SK-N-SH (cell line): ENCODE results near the gene NFYA. TPM values are rescaled to one million over a fixed set of nuclear protein-coding genes. Genes with fewer than 3 reads are reported as not detected.

Source experiments
- CTCF ChIA-PET: fragments of 300-600, 350-600 bp; formaldehyde crosslinking; extraction: SDS; loops from one replicate; lab custom pipeline; 2021; lab: Yijun Ruan, JAX
- POLR2A ChIA-PET: fragments of 350-600 bp; sonication (Branson Sonifier 250); formaldehyde crosslinking; extraction: SDS; loops from one replicate; lab custom pipeline; 2020; ENCODE audit warnings: antibody characterized with exemption, inconsistent platforms; lab: Yijun Ruan, JAX
- DNase-seq: peaks from one replicate; pipeline ENCODE4 v3.0.0; 2012
- H2AFZ ChIP-seq: fragments of 200-600 bp; sonication (generic); 2 replicates; pipeline ENCODE4 v1.8.1; 2016; ENCODE audit warnings: antibody characterized with exemption, mild to moderate bottlenecking, low read depth
- H3F3A ChIP-seq: fragments of 200-600 bp; sonication (generic); replicated peaks from 2 replicates; pipeline ENCODE3; 2016; ENCODE audit warnings: antibody characterized with exemption, mild to moderate bottlenecking; ENCODE audit not compliant: insufficient read depth
- H3K27ac ChIP-seq, 2 experiments: fragments of 200-500 bp in 1 of 2; fragments of 200-600 bp in 1 of 2; sonication (Bioruptor generic) in 1 of 2; sonication (generic), shearing (Covaris generic) in 1 of 2; 2 replicates each; pipeline versions ENCODE4 v1.5.1 to v1.6.1; 2014 to 2016; ENCODE audit warnings: low read depth in 2 of 2, inconsistent platforms in 1 of 2, low read length in 1 of 2, mild to moderate bottlenecking in 1 of 2, mixed read lengths in 1 of 2
- H3K27me3 ChIP-seq: fragments of 200-600 bp; sonication (generic), shearing (Covaris generic); 2 replicates; pipeline ENCODE4 v1.6.1; 2016; ENCODE audit warnings: mixed run types; ENCODE audit not compliant: insufficient read depth
- H3K36me3 ChIP-seq, 2 experiments: fragments of 200-500 bp in 1 of 2; fragments of 200-600 bp in 1 of 2; sonication (Bioruptor generic) in 1 of 2; sonication (generic) in 1 of 2; replicated peaks in 1 of 2; 2 replicates each; pipeline versions ENCODE3 to v1.5.1; 2014 to 2016; ENCODE audit warnings: low read length in 1 of 2, mild to moderate bottlenecking in 1 of 2; ENCODE audit not compliant: insufficient read depth in 2 of 2, control insufficient read depth in 1 of 2
- H3K4me1 ChIP-seq, 2 experiments: fragments of 200-500 bp in 1 of 2; fragments of 200-600 bp in 1 of 2; sonication (Bioruptor generic) in 1 of 2; sonication (generic), shearing (Covaris generic) in 1 of 2; 2 replicates each; pipeline versions ENCODE4 v1.5.1 to v1.6.1; 2014 to 2016; ENCODE audit warnings: low read depth in 1 of 2, low read length in 1 of 2, mixed run types in 1 of 2; ENCODE audit not compliant: insufficient read depth in 2 of 2, control insufficient read depth in 1 of 2
- H3K4me2 ChIP-seq: fragments of 200-600 bp; sonication (generic), shearing (Covaris generic); 2 replicates; pipeline ENCODE4 v1.6.1; 2017; ENCODE audit warnings: mixed run types
- H3K4me3 ChIP-seq, 2 experiments: fragments of 200-500 bp in 1 of 2; fragments of 200-600 bp in 1 of 2; sonication (Bioruptor generic) in 1 of 2; sonication (generic), shearing (Covaris generic) in 1 of 2; 2 replicates each; pipeline versions ENCODE4 v1.5.1 to v1.8.1; 2014 to 2016; ENCODE audit warnings: low read depth in 2 of 2, inconsistent platforms in 1 of 2, low read length in 1 of 2, mild to moderate bottlenecking in 1 of 2, mixed read lengths in 1 of 2, moderate library complexity in 1 of 2
- H3K79me2 ChIP-seq: fragments of 200-600 bp; sonication (generic); 2 replicates; pipeline ENCODE4 v1.8.1; 2017; ENCODE audit warnings: mild to moderate bottlenecking; ENCODE audit not compliant: insufficient read depth
- H3K9ac ChIP-seq: fragments of 200-600 bp; sonication (generic); 2 replicates; pipeline ENCODE4 v1.6.1; 2017; ENCODE audit warnings: mixed run types
- H3K9me2 ChIP-seq: fragments of 200-600 bp; sonication (generic); 2 replicates; pipeline ENCODE4 v1.6.1; 2017; ENCODE audit warnings: mixed run types
- H3K9me3 ChIP-seq: fragments of 200-600 bp; sonication (generic); 2 replicates; pipeline ENCODE4 v1.6.1; 2017; ENCODE audit warnings: mixed run types, mild to moderate bottlenecking, moderate library complexity
- H4K20me1 ChIP-seq: fragments of 200-600 bp; sonication (generic); 2 replicates; pipeline ENCODE4 v1.6.1; 2017; ENCODE audit warnings: mild to moderate bottlenecking, mixed run types; ENCODE audit not compliant: insufficient read depth
- ELF1 ChIP-seq: IDR thresholded peaks from 2 replicates; pipeline ENCODE4 v1.4.0; 2012
- EZH2phosphoT487 ChIP-seq: fragments of 200-600 bp; sonication (generic); IDR thresholded peaks from 2 replicates; pipeline ENCODE4 v1.6.1; 2017; ENCODE audit warnings: low read depth, mixed run types, mild to moderate bottlenecking, antibody characterized with exemption, moderate library complexity, borderline replicate concordance
- FOSL2 ChIP-seq: IDR thresholded peaks from 2 replicates; pipeline ENCODE4 v1.4.0; 2012; ENCODE audit warnings: low read depth, mild to moderate bottlenecking, moderate library complexity, borderline replicate concordance
- GABPA ChIP-seq: IDR thresholded peaks from 2 replicates; pipeline ENCODE4 v1.4.0; 2012; ENCODE audit warnings: low read depth, mild to moderate bottlenecking
- MEF2A ChIP-seq: IDR thresholded peaks from 2 replicates; pipeline ENCODE4 v1.4.0; 2012; ENCODE audit warnings: low read depth, borderline replicate concordance
- NFIC ChIP-seq: IDR thresholded peaks from 2 replicates; pipeline ENCODE4 v1.4.0; 2012; ENCODE audit warnings: borderline replicate concordance
- NRF1 ChIP-seq: IDR thresholded peaks from 2 replicates; pipeline ENCODE4 v1.6.1; 2012; ENCODE audit warnings: low read depth, mild to moderate bottlenecking, low read length
- POLR2AphosphoS5 ChIP-seq: IDR thresholded peaks from 2 replicates; pipeline ENCODE4 v1.6.1; 2012; ENCODE audit warnings: low read depth, low read length
- RAD21 ChIP-seq: IDR thresholded peaks from 2 replicates; pipeline ENCODE4 v1.6.1; 2012; ENCODE audit warnings: mild to moderate bottlenecking, low read length
- RFX5 ChIP-seq: IDR thresholded peaks from 2 replicates; pipeline ENCODE4 v1.6.1; 2012; ENCODE audit warnings: mild to moderate bottlenecking, improper control_type of control experiment, low read length
- RXRA ChIP-seq: IDR thresholded peaks from 2 replicates; pipeline ENCODE4 v1.4.0; 2012; ENCODE audit warnings: low read depth, mild to moderate bottlenecking, borderline replicate concordance
- SIN3A ChIP-seq: IDR thresholded peaks from 2 replicates; pipeline ENCODE4 v1.6.1; 2012; ENCODE audit warnings: low read depth, mild to moderate bottlenecking, low read length, moderate library complexity, borderline replicate concordance
- SMC3 ChIP-seq: IDR thresholded peaks from 2 replicates; pipeline ENCODE4 v1.6.1; 2012; ENCODE audit warnings: low read depth, low read length, improper control_type of control experiment
- WGBS: methylation state at CpG from one replicate; pipeline ENCODE4 v1.1.6; 2017; ENCODE audit warnings: low lambda C conversion rate; 5-methylcytosine and 5-hydroxymethylcytosine counted together
- polyA plus RNA-seq, 3 experiments: library from polyadenylated mRNA; depleted of rRNA; stranded (reverse); fragments of >200 nt; gene quantifications; 2 replicates each; pipeline ENCODE4 v1.2.3, GENCODE V29; 2012
- TF ChIP-seq, protein P1 (sequence below): fragments of 200-600 bp; sonication (generic); IDR thresholded peaks from 2 replicates; pipeline ENCODE4 v1.6.1; 2017; ENCODE audit warnings: antibody characterized with exemption, mild to moderate bottlenecking, moderate library complexity
- TF ChIP-seq, protein P2 (sequence below): IDR thresholded peaks from 2 replicates; pipeline ENCODE4; 2012
- TF ChIP-seq, protein P3 (sequence below): IDR thresholded peaks from 2 replicates; pipeline ENCODE4 v1.4.0; 2012; ENCODE audit warnings: low read depth, borderline replicate concordance
- TF ChIP-seq, protein P4 (sequence below): IDR thresholded peaks from 2 replicates; pipeline ENCODE4 v1.4.0; 2012; ENCODE audit warnings: low read depth, borderline replicate concordance
- TF ChIP-seq, protein P5 (sequence below): IDR thresholded peaks from 2 replicates; pipeline ENCODE4 v1.6.1; 2012; ENCODE audit warnings: mild to moderate bottlenecking, low read depth, low read length, moderate library complexity
- TF ChIP-seq, protein P6 (sequence below): IDR thresholded peaks from 2 replicates; pipeline ENCODE4 v1.4.0; 2012; ENCODE audit warnings: low read depth

The NFYA gene
- polyA plus RNA-seq, 1 of the 3 experiments (the other 2 are of a cell fraction) = 6.8 TPM

DNA sequence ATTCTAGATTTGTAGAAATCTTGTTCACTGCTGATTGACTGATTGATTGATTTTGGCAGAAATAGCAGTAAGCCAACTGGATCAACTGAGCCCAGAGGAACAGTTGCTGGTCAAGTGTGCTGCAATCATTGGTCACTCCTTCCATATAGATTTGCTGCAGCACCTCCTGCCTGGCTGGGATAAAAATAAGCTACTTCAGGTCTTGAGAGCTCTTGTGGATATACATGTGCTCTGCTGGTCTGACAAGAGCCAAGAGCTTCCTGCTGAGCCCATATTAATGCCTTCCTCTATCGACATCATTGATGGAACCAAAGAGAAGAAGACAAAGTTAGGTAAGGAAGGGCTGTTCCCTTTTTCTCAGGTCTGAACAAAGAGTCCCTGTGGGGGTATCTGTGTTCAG lies 50.1 kb downstream of the NFYA start:
- H3K4me1 ChIP-seq = no peaks in the 10 kb centered on the region
- no peak overlapping the region for H3K27ac ChIP-seq
- no peaks in the 10 kb centered on the region for H3K9me2 ChIP-seq
- H4K20me1 ChIP-seq = no peaks in the 10 kb centered on the region
- H3K79me2 ChIP-seq = no peaks in the 10 kb centered on the region
- no peak overlapping the region for H2AFZ ChIP-seq
- no peak for DNase-seq
- no peak overlapping the region for H3K9ac ChIP-seq
- CTCF ChIA-PET = no interaction called here
- POLR2A ChIA-PET = no interaction called here
- no peak for TF ChIP-seq EZH2phosphoT487
- no peaks in the 10 kb centered on the region for H3K36me3 ChIP-seq
- no peaks in the 10 kb centered on the region for H3F3A ChIP-seq
- no peak overlapping the region for H3K4me3 ChIP-seq
- no peaks in the 10 kb centered on the region for H3K9me3 ChIP-seq
- no peaks in the 10 kb centered on the region for H3K27me3 ChIP-seq
- 63% methylated on average over 1 of the region's 1 CpG for WGBS
- no peak overlapping the region for H3K4me2 ChIP-seq

DNA sequence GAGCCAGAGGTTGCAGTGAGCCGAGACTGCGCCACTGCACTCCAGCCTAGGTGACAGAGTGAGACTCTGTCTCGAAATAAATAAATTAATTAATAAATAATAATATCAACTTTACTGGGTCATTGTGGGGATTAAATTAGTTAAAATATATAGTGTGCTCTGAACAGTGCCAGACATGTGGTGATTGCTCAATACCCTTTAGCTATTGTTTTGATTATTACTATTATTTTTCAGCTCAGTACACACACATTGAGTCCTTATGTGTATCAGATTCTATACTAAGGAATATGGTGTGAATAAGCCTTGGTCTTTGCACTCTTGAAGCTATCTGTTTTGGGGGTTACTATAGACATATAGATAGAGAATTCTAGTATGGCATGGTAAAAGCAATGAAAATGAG lies 52.5 kb downstream of the NFYA start:
- 72% methylated on average over 3 of the region's 3 CpGs for WGBS
- no peak overlapping the region for H3K4me2 ChIP-seq
- H4K20me1 ChIP-seq = no peaks in the 10 kb centered on the region
- no peaks in the 10 kb centered on the region for H3K27me3 ChIP-seq
- ChIA-PET CTCF (no interaction called here), POLR2A (no interaction called here)
- no peak overlapping the region for H3K4me3 ChIP-seq
- H3F3A ChIP-seq = no peaks in the 10 kb centered on the region
- H3K9me2 ChIP-seq = no peaks in the 10 kb centered on the region
- H3K36me3 ChIP-seq = no peaks in the 10 kb centered on the region
- H2AFZ ChIP-seq = no peak overlapping the region
- no peaks in the 10 kb centered on the region for H3K79me2 ChIP-seq
- no peak overlapping the region for H3K9ac ChIP-seq
- H3K27ac ChIP-seq = no peak overlapping the region
- DNase-seq = no peak
- no peaks in the 10 kb centered on the region for H3K4me1 ChIP-seq
- H3K9me3 ChIP-seq = no peaks in the 10 kb centered on the region
- TF ChIP-seq GABPA (no peak), POLR2AphosphoS5 (no peak), NRF1 (no peak), RXRA (no peak), SMC3 (no peak), MEF2A (no peak), NFIC (no peak), RAD21 (no peak), FOSL2 (no peak), ELF1 (no peak), RFX5 (no peak), EZH2phosphoT487 (no peak), SIN3A (no peak)
- TF ChIP-seq, protein P1, sequence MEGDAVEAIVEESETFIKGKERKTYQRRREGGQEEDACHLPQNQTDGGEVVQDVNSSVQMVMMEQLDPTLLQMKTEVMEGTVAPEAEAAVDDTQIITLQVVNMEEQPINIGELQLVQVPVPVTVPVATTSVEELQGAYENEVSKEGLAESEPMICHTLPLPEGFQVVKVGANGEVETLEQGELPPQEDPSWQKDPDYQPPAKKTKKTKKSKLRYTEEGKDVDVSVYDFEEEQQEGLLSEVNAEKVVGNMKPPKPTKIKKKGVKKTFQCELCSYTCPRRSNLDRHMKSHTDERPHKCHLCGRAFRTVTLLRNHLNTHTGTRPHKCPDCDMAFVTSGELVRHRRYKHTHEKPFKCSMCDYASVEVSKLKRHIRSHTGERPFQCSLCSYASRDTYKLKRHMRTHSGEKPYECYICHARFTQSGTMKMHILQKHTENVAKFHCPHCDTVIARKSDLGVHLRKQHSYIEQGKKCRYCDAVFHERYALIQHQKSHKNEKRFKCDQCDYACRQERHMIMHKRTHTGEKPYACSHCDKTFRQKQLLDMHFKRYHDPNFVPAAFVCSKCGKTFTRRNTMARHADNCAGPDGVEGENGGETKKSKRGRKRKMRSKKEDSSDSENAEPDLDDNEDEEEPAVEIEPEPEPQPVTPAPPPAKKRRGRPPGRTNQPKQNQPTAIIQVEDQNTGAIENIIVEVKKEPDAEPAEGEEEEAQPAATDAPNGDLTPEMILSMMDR = no peak
- TF ChIP-seq, protein P2, sequence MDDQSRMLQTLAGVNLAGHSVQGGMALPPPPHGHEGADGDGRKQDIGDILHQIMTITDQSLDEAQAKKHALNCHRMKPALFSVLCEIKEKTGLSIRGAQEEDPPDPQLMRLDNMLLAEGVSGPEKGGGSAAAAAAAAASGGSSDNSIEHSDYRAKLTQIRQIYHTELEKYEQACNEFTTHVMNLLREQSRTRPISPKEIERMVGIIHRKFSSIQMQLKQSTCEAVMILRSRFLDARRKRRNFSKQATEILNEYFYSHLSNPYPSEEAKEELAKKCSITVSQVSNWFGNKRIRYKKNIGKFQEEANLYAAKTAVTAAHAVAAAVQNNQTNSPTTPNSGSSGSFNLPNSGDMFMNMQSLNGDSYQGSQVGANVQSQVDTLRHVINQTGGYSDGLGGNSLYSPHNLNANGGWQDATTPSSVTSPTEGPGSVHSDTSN = no peak
- TF ChIP-seq, protein P3, sequence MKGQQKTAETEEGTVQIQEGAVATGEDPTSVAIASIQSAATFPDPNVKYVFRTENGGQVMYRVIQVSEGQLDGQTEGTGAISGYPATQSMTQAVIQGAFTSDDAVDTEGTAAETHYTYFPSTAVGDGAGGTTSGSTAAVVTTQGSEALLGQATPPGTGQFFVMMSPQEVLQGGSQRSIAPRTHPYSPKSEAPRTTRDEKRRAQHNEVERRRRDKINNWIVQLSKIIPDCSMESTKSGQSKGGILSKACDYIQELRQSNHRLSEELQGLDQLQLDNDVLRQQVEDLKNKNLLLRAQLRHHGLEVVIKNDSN = no peak
- TF ChIP-seq, protein P4, sequence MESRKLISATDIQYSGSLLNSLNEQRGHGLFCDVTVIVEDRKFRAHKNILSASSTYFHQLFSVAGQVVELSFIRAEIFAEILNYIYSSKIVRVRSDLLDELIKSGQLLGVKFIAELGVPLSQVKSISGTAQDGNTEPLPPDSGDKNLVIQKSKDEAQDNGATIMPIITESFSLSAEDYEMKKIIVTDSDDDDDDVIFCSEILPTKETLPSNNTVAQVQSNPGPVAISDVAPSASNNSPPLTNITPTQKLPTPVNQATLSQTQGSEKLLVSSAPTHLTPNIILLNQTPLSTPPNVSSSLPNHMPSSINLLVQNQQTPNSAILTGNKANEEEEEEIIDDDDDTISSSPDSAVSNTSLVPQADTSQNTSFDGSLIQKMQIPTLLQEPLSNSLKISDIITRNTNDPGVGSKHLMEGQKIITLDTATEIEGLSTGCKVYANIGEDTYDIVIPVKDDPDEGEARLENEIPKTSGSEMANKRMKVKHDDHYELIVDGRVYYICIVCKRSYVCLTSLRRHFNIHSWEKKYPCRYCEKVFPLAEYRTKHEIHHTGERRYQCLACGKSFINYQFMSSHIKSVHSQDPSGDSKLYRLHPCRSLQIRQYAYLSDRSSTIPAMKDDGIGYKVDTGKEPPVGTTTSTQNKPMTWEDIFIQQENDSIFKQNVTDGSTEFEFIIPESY = no peak
- TF ChIP-seq, protein P5, sequence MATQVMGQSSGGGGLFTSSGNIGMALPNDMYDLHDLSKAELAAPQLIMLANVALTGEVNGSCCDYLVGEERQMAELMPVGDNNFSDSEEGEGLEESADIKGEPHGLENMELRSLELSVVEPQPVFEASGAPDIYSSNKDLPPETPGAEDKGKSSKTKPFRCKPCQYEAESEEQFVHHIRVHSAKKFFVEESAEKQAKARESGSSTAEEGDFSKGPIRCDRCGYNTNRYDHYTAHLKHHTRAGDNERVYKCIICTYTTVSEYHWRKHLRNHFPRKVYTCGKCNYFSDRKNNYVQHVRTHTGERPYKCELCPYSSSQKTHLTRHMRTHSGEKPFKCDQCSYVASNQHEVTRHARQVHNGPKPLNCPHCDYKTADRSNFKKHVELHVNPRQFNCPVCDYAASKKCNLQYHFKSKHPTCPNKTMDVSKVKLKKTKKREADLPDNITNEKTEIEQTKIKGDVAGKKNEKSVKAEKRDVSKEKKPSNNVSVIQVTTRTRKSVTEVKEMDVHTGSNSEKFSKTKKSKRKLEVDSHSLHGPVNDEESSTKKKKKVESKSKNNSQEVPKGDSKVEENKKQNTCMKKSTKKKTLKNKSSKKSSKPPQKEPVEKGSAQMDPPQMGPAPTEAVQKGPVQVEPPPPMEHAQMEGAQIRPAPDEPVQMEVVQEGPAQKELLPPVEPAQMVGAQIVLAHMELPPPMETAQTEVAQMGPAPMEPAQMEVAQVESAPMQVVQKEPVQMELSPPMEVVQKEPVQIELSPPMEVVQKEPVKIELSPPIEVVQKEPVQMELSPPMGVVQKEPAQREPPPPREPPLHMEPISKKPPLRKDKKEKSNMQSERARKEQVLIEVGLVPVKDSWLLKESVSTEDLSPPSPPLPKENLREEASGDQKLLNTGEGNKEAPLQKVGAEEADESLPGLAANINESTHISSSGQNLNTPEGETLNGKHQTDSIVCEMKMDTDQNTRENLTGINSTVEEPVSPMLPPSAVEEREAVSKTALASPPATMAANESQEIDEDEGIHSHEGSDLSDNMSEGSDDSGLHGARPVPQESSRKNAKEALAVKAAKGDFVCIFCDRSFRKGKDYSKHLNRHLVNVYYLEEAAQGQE = no peak
- TF ChIP-seq, protein P6, sequence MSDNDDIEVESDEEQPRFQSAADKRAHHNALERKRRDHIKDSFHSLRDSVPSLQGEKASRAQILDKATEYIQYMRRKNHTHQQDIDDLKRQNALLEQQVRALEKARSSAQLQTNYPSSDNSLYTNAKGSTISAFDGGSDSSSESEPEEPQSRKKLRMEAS = no peak
